HG02678 (cell line): ENCODE data around the gene DICER1.

Experiments
- ATAC-seq: cut with Tn5 transposase; IDR thresholded peaks from one replicate; pipeline ENCODE4 v1.9.1; 2021; ENCODE audit warnings: mild to moderate bottlenecking, moderate library complexity; ENCODE audit not compliant: unreplicated experiment

Gene DICER1

DNA sequence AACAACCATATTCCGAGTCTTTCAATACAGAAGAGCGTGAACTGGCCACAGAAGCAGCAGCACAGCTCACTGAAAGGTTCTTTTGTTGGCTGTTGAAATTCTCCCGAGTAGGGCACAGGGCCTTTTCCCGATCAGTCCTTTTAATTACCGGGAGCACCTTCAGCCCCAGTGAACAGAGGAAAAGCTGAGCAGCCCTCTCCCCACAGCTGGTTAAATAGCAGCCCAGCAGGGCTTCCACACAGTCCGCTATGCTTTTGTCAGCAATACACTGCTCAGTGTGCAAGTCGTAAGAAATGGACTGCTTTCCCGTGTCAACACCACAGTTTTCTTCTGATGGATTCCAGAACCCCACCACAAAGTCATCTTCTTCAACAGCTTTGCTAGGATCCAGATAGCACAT, 61.3 kb downstream of the DICER1 start:
- no peak for ATAC-seq

GRCh38 chr14:95092723-95093122, 64.6 kb downstream of the DICER1 start:
- ATAC-seq: no peak

GRCh38 chr14:95091581-95091980, 65.7 kb downstream of the DICER1 start:
- no peak for ATAC-seq

- ATAC-seq: no peak
These were observed 68.7 kb downstream of the DICER1 start for GRCh38 chr14:95088665-95089064.

DNA sequence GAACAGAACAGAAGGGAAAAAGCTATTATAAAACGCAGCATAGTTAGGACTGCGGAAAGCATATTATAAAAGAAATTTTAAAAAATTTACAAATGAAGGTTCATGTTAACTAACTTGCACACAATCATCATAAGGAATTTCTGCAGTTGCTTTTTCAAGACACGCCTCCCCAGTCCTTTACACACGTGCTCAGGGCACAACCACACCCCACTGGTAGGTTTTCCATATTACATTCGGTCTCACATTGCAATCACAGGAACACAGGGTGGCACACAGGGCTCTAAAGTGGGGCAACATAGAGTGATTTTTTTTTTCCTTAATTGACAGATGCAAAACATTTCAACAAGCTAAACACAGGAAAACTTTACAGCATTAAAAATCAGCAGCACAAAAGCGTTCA, 69.7 kb downstream of the DICER1 start:
- no peak for ATAC-seq

DNA sequence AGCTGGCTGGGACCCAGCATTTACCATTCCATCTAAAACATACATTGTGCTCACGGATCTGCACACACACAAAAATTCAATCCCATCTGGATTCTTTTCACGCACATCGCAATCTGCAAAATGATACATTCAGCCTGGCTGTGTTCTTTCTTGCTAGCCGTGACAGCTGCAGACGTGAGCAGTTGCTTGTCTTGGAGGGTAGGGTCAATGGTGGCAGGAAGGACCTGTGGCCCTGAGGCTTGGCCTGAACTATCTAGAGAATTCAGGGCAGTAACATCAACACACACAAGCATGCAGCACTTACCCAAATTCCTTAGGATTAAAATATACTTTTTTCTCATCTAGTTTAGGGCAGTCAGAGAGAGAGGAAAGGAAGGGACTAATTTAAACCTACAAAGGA, 72.0 kb downstream of the DICER1 start:
- ATAC-seq: no peak

DNA sequence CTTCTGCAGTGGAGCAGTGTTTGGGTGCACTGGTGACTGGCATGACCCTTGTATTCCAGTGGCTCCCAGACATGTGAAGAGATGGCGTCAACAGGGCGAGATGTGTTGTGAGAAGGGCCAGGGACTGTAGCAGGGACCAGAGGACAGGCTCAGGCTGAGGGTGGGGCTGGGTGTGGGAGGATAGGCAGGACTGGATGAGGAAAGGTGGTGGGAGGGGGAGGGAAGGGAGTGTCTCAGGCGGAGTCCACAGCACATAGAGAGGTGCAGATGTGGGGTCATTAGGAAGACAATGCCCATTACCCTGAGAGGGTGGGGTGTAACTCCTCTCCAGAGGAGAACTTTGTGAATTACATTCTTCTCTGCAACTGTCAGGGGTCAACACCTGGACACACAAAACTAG, 78.5 kb downstream of the DICER1 start:
- no peak for ATAC-seq

DNA sequence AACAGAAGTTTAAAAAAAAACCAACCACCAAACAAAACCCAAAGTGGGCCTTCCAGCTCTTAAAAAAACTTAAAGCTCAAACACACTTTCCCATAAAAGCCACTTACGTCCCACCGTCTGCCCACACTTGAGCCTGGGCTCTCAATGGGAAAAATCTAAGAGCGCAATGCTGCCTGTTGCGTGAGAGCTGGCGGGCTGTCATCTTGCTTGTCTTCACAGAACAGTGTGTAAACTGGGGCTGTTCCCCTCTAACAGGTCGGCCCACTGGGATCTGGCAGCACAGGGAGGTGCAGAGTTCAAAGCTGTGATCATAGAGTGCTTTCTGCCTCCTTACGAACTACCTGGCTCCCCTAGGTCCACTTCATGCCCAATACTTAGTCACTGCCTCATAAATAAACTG, 80.0 kb downstream of the DICER1 start:
- no peak for ATAC-seq

- no peak for ATAC-seq
These were observed 81.5 kb downstream of the DICER1 start for GRCh38 chr14:95075789-95076188.

- ATAC-seq: no peak
These were observed 83.4 kb downstream of the DICER1 start for GRCh38 chr14:95073947-95074346.

DNA sequence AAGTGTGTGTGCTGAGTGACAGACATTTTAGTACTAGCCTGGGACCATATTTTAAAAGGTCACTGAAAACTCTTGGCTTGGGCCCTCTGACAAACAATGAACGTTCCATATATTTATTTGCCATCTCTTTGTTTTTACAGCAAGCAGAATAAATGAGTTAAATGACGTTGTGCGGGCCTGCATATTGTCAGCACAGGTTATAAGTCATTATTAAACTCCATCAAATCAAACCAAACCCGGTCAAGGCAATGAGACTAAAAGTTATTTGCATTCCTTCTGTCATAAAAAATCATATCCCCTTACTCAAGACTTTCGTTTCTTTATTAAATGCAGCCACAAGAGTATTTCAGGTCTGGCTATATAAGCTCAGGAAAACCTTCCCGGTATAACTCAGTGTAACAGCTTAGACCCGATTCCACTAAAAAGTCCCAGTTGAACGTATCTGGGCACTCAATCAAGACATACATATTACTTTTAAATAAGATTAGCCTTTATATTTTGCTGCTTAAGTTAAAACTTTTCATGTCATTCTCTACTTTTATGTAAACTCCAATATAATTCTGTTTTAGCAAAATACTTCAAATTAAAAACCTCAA, 84.9 kb downstream of the DICER1 start:
- ATAC-seq: no peak

DNA sequence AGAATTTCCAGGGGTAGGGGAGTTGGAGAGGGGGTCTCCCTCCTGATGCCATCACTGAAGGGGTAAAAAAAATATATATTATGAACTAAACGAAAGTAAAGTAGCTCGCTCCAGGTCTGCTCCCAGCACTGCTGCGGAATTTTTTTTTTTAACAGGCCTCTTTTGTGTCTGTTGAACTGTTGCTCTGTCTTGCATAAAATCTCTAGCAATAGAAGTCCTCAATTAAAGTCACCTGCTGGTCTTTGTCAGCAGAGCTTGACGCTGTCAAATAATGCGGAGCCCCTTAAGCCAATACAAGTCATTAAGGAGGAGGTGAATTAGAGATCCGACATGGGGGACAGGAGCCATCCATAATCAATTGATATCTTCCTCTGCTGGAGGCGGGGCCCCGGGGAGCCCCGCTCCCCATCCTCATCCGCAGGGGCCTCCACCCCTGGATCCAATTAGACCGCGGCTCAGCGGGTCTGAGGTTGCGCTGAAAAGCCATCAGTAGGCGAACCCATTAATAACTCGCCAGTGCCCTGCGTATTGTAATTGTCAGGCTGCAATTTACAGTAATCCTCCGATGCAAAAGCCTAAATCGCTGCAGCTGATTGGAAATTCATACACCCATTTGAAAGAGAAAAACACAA, 85.6 kb downstream of the DICER1 start:
- no peak for ATAC-seq

- no peak for ATAC-seq
These were observed 86.4 kb downstream of the DICER1 start for GRCh38 chr14:95070748-95071435.

GRCh38 chr14:95069547-95069946, 87.8 kb downstream of the DICER1 start:
- no peak for ATAC-seq

- no peak for ATAC-seq
These were observed 88.3 kb downstream of the DICER1 start for GRCh38 chr14:95069018-95069417.

GRCh38 chr14:95068521-95068920, 88.8 kb downstream of the DICER1 start:
- ATAC-seq: no peak

- no peak for ATAC-seq
These were observed 89.2 kb downstream of the DICER1 start for GRCh38 chr14:95068080-95068479.

DNA sequence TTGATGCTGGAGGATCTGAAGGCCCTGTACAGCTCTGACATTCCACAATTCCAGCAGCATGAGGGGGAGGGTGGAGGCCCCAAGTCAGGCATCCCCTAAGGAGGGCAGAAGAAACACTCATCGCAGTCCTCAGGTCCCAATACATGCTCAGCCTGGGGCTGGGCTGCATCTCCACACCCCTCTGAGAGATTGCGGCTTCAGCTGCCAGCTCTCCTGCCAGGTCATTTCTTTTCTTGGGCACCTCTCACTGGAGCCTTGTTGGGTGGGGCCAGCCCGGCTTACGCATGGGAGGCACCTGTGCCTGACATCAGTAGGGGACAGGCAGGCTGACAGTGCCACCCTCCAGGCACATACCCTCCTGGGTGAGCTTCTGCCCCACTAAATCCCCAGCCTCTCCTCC, 89.8 kb downstream of the DICER1 start:
- no peak for ATAC-seq

DNA sequence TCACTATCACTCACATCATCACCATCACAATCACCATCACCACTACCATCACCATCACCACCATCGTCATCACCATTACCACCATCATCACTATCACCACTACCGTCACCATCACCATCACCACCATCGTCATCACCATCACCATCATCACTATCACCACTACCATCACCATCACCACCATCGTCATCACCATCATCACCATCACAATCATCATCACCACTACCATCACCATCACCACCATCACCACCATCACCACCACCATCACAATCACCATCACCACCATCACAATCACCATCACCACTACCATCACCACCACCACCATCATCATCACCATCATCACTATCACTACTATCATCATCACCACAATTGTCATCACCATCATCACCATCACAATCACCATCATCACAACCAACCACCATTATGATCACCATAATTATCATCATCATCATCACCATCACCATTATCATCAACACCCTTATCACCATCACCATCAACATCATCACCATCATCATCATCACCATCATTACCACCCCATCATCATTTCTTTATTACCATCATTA, 90.8 kb downstream of the DICER1 start:
- ATAC-seq: no peak

DNA sequence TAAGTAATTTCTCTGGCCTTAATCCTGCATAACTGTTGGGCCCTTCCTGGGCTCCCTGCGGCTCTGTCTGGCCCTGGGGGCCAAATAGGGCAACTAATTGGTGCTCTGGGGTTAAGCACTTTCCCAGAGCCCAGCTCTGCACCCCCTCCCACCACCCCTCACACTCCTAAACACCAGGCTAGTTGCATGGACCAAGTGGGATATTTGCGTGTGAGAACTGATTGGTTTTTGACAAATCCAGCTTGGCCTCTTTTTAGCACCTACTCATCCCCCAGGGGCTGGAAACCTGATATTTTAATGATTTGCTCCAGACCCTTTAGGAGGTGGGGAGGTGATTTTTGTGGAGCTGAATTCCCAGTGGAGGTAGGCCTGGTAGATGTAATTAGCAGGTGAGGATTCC, 91.9 kb downstream of the DICER1 start:
- no peak for ATAC-seq

GRCh38 chr14:95064734-95065133, 92.6 kb downstream of the DICER1 start:
- ATAC-seq: no peak

DNA sequence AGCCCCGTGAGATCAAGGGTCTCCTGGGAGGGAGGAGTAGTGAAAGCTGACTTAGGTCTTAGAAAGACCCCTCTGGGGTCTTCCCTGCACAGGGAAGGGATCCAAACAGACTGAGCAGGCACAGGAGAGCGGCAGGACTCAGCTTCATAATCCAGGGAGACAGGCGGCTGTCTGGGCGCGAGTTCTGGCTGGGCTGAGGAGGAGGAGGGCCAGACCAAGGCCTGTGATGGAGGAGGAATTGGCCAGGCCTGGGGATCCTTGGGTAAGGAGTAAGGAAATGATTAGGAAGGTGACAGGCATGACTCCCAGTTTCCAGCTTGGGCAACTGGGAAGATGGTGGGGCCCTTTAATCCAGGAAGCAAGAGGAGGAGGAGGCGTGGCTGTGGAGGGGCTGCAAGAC, 93.1 kb downstream of the DICER1 start:
- no peak for ATAC-seq
